ENCODE measurements around the gene EPB41L4B. TPM values are rescaled to one million over a fixed set of nuclear protein-coding genes. Genes with fewer than 3 reads are reported as not detected.
"Not testable (repeated sequence)": the region's sequence is repeated elsewhere in the genome, so short reads cannot be mapped to it uniquely, and the experiment has no call there.

The EPB41L4B gene
- 31.8 TPM for total RNA-seq

DNA sequence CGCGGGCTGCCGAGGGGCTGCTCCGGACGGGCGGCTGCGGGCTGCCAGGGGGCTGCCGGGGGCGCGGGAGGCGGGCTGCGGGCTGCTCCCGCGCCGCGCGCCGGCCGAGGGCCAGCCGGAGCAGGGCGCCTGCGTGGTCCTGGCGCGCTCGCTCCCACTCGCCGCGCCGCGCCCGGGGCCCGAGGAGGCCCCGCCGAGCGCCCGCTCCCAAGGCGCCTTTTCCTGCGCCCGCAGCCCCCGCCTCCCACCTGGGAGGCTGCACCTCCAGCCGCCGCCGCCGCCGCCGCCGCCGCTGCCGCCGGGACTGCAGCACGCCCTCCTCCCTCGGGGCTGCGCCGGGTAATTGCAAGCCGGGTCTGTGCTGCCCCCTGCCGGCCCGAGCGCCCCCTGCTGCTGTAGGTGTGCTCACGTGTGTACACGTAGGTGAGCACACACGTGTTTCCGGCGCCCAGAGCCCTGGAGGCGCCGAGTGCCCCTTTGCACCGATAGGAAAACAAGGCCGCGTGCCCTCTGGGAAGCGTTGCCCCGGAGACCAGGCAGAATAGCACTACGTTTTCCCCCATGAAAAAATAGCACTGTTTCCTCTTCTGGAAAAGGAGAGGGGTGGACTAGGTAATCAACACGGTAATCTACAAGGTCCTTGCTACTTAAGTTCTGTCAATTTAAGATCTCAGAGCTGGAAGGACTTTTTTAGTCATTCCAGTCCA is at the start of gene EPB41L4B:
TSS of gene EPB41L4B (minus strand) at position 318 of the 707 bp plus-strand sequence. CDS start 613 bp downstream, outside the sequence.
- peak; percentile 89 for ATAC-seq
- peak; percentile 94 for DNase-seq (ENCODE audit: low spot score)
- intact Hi-C loops (cut with DNase I), result loop anchor here (2.0 kb wide), 1 partner anchor 76 kb away; no protein-coding TSS in a partner anchor

DNA sequence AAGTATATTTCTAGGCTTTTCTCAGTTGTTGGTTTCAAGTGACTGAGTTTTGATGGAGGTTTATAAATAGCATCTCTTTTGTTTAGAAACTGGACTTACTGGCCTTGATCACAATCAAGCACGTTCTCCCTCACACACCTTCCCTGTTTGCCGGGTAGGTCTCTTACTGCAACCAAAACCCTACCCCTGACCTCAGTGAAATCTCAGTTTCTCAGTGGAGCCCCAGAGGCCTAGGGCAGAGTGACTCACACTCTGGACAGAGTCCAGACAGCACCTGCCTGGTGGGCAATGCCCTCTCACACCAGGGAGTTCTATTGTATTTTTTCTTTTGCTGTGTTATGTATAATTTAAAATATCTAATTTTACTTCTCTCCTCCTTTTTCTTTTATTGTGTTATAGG is 48.4 kb upstream of the EPB41L4B start:
- DNase-seq (ENCODE audit: low spot score) (no peak), ATAC-seq (no peak)
- intact Hi-C loops (cut with DNase I), result no loop called here

GRCh38 chr9:109360771-109361170 is 39.9 kb upstream of the EPB41L4B start:
- intact Hi-C loops (cut with DNase I), result no loop called here
- ATAC-seq, result no peak

GRCh38 chr9:109358968-109359603 is 38.2 kb upstream of the EPB41L4B start:
- DNase-seq (ENCODE audit: low spot score); ATAC-seq; intact Hi-C loops (cut with DNase I): not testable (repeated sequence)

More at GRCh38 chr9:109360771-109361170, 39.9 kb upstream of the EPB41L4B start:
- no peak for DNase-seq (ENCODE audit: low spot score)

- intact Hi-C loops (cut with DNase I), result no loop called here
- DNase-seq (ENCODE audit: low spot score) (no peak), ATAC-seq (no peak)
These were observed 34.9 kb upstream of the EPB41L4B start for GRCh38 chr9:109355564-109356297.

GRCh38 chr9:109354190-109354589 is 33.3 kb upstream of the EPB41L4B start:
- no peak for ATAC-seq
- DNase-seq (ENCODE audit: low spot score), result no peak
- intact Hi-C loops (cut with DNase I), result no loop called here

- intact Hi-C loops (cut with DNase I), result no loop called here
- ATAC-seq, result no peak
- DNase-seq (ENCODE audit: low spot score), result no peak
These were observed 30.2 kb upstream of the EPB41L4B start for GRCh38 chr9:109351032-109351431.

- ATAC-seq (peak; percentile 79), DNase-seq (ENCODE audit: low spot score) (no peak)
- intact Hi-C loops (cut with DNase I), result no loop called here
These were observed 28.6 kb upstream of the EPB41L4B start for GRCh38 chr9:109349421-109349846.

GRCh38 chr9:109346904-109347303 is 26.0 kb upstream of the EPB41L4B start:
- intact Hi-C loops (cut with DNase I), result no loop called here
- ATAC-seq, result no peak
- no peak for DNase-seq (ENCODE audit: low spot score)

GRCh38 chr9:109344866-109345265 is 24.0 kb upstream of the EPB41L4B start:
- DNase-seq (ENCODE audit: low spot score) (no peak), ATAC-seq (no peak)
- intact Hi-C loops (cut with DNase I), result no loop called here

GRCh38 chr9:109342878-109343277 is 22.0 kb upstream of the EPB41L4B start:
- ATAC-seq (no peak), DNase-seq (ENCODE audit: low spot score) (no peak)
- intact Hi-C loops (cut with DNase I), result no loop called here

- DNase-seq (ENCODE audit: low spot score) (no peak), ATAC-seq (no peak)
- intact Hi-C loops (cut with DNase I), result no loop called here
These were observed 20.7 kb upstream of the EPB41L4B start for GRCh38 chr9:109341561-109341960.

- intact Hi-C loops (cut with DNase I); ATAC-seq; DNase-seq (ENCODE audit: low spot score): not testable (repeated sequence)
These were observed 20.1 kb upstream of the EPB41L4B start for GRCh38 chr9:109340979-109341378.

DNA sequence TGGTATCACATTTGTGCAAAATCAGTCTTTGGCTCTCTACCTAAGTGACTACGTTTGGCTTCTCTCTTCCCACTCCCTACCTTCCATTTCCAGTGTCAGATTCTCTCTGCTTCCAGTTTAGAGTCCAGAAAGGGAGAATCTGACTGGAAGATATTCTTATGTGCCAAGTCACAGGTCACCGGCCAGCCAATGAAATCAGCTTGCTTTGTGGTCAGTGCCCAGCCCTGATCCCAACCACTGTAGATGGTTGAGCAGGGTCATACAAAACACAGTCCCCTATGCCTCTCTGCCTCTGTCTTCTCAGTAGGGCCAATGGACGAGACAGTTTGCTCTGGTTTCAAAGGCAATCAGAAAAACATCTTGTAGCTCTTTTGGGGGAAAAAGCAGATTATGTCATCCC is 15.6 kb upstream of the EPB41L4B start:
- ATAC-seq (no peak), DNase-seq (ENCODE audit: low spot score) (no peak)
- intact Hi-C loops (cut with DNase I), result no loop called here

GRCh38 chr9:109335929-109336328 is 15.1 kb upstream of the EPB41L4B start:
- intact Hi-C loops (cut with DNase I), result no loop called here
- ATAC-seq (no peak), DNase-seq (ENCODE audit: low spot score) (no peak)

- intact Hi-C loops (cut with DNase I), result no loop called here
- ATAC-seq, result no peak
- no peak for DNase-seq (ENCODE audit: low spot score)
These were observed 14.3 kb upstream of the EPB41L4B start for GRCh38 chr9:109335121-109335520.

- intact Hi-C loops (cut with DNase I), result no loop called here
- DNase-seq (ENCODE audit: low spot score) (peak; percentile 63), ATAC-seq (peak; percentile 77)
These were observed 10.5 kb upstream of the EPB41L4B start for GRCh38 chr9:109331353-109331752.

- intact Hi-C loops (cut with DNase I), result no loop called here
- peak; percentile 56 for ATAC-seq
- DNase-seq (ENCODE audit: low spot score), result no peak
These were observed 8.9 kb upstream of the EPB41L4B start for GRCh38 chr9:109329638-109330258.

DNA sequence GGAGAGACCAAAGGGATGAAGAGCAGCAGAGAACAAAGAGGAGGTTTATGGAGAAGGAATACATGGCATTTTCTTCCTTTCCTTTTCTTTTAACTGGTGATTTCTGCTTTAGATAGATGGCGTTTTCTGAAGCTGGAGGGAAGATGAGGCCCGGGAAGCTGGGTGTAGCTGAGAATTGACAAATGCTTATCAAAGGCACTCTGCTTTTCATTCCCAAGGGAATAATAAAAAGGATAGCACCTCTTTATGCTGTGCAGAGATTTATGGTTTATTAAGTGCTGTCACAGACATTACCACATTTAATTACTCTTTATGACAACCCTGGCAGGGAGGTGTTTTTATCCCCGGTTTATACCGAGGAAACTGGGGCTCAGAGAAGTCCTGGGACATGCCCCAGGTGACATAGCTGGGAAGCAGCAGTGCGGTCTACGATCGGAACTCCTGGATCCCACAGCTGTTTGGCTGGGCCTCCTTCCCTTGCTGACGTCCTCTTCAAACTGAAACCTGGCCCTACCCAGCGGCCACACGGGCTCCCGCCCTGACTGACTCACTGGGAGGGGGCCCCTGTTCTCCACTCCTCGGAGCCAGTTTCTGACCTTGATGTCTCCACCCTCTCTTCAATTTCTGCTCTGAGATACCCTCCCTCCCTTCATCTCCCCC is 8.2 kb upstream of the EPB41L4B start:
- intact Hi-C loops (cut with DNase I), result no loop called here
- ATAC-seq (peak; percentile 94), DNase-seq (ENCODE audit: low spot score) (peak; percentile 77)

Measured in sciatic nerve (tissue), 2 donors.